GM21576 (cell line): ENCODE data around the gene ASCL2.
"Not testable (repeated sequence)": the region's sequence is repeated elsewhere in the genome, so short reads cannot be mapped to it uniquely, and the experiment has no call there.

Experiments used
- ATAC-seq: cut with Tn5 transposase; IDR thresholded peaks from one replicate; pipeline ENCODE4 v1.9.1; 2021; ENCODE audit warnings: mild to moderate bottlenecking, moderate library complexity; ENCODE audit not compliant: unreplicated experiment

ASCL2 gene

DNA sequence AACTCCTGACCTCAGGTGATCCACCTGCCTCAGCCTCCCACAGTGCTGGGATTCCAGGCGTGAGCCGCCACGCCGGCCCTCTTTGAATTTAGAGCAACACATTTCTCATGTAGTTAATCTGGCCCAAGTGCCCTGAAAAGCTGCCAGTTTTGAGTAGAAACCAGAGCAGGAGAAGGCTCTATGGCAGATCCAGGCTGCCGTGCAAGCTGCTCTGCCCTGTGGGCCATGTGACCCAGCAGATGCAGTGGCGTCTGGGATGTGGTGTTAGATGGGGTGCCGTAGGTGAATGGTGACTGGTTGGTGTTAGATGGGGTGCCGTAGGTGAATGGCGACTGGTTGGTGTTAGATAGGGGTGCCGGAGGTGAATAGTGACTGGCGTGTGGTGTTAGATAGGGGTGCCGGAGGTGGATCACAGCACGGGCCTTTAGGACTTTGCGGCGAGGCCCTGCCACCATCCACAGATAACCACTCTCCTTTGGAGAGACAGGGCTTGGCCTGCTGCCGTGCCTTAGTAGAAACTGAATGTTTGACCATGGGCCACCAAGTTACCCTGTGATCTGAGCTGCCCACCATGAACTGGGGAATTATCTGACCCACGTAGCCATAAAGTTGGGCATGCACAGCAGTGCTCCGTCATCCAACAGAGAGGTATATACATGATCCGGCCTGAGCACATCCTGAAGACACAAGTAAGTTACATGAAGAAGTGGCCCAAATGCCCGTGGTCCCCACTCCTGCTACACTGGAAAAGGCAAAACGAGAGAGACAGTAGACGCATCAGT, 32.7 kb downstream of the ASCL2 start:
- ATAC-seq = no peak

GRCh38 chr11:2236381-2237134, 33.8 kb downstream of the ASCL2 start:
- ATAC-seq = not testable (repeated sequence)

GRCh38 chr11:2235588-2236326, 34.6 kb downstream of the ASCL2 start:
- ATAC-seq = no peak

GRCh38 chr11:2234963-2235362, 35.4 kb downstream of the ASCL2 start:
- no peak for ATAC-seq

GRCh38 chr11:2233693-2234455, 36.5 kb downstream of the ASCL2 start:
- no peak for ATAC-seq

DNA sequence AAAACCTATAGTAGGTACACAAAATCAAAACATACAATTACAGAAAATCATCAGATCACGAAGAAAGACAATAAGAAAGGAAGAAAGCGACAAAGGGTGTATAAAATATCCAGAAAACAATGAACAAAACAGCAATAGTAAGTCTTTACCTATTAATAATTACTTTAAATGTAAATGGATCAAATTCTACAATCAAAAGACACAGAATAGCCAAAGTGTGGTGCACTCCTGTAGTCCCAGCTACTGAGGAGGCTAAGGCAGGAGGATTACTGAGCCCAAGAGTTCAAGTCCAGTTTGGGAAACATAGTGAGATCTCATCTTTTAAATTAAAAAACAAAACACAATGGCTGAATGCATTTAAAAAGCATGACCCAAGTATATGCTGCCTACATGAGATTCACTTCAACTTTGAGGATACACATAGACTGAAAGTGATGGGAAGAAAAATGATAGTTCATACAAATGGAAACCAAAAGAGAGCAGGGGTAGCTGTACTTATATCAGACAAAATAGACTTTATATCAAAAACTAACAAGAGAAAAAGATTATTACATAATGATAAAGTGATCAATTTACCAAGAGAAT, 40.6 kb downstream of the ASCL2 start:
- no peak for ATAC-seq

- ATAC-seq = no peak
Measured at GRCh38 chr11:2224254-2224653, 46.1 kb downstream of the ASCL2 start.

- no peak for ATAC-seq
Measured at GRCh38 chr11:2223153-2223794, 47.1 kb downstream of the ASCL2 start.

DNA sequence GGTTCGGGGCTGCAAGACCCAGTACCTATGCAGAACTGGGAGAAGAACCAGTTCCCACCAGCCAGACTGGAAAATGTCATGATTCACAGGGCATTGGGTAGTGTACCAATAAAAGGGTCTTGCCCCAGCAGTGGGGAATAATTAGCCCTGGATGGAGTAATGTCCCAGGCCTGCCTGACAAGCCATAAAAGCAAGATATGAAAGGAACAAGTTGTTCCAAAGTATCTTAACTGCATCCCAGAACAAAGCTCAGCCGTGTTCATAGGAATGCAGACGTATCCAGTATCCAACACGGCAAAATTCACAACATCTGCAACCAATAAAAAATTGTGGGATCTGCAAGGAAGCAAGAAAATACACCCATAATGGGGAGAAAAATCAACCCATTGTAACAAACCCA, 47.9 kb downstream of the ASCL2 start:
- no peak for ATAC-seq

- no peak for ATAC-seq
Measured at GRCh38 chr11:2221591-2221990, 48.8 kb downstream of the ASCL2 start.

GRCh38 chr11:2221024-2221423, 49.4 kb downstream of the ASCL2 start:
- no peak for ATAC-seq

- no peak for ATAC-seq
Measured at GRCh38 chr11:2220173-2220771, 50.1 kb downstream of the ASCL2 start.

DNA sequence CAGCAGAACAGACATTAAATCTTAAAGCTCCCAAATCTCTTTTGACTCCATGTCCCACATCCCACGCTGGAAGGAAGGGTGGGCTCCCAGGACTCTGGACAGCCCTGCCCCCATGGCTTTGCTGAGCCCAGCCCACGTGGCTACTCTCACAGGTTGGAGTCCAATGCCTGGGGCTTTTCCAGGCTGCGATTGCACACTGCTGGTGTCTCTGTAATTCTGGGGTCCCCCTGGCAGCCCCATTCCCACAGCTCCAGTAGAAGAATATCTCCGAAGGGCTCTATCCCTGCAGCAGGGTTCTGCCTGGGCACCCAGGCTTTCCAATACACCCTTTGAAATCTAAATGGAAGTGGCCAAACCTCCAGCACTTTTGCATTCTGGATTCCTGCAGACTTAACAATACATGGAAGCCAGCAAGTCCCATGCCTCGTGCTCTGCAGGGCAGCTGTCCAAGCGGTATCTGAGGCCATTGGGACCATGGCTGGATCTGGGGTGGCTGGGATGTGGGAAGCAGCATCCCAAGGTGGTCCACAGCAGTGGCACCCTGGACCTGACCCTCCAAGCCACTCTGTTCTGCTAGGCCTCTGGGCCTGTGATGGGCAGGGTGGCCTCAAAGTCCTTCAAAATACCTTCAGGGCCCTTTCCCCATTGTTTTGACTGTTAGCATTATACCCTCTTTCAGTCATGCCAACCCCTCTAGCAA, 50.9 kb downstream of the ASCL2 start:
- ATAC-seq = no peak
